NCI-H524 (cell line): ENCODE data around the gene TTC8.

Source experiments
- DNase-seq, 2 experiments: peaks; one replicate each; lab custom pipeline; 2025; lab: John Stamatoyannopoulos, UW

Gene TTC8

DNA sequence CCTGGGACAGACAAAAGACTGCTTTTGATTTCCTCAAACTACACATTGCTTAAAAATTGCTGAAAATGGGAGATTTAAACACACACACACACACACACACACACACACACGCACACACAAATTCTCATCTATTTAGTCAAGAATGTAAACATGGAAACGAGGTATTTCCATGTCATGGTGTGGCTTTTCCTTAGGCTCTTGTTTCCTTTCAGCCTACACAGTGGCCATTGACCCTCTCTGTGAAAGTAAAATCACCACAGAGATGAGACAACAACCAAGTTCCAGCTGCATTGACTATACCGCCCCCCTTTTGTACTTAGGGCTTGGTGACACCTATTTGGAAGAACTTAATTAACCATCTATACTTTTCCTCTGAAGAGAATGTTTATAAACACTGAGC is 41.9 kb downstream of the TTC8 start:
- no peak for DNase-seq

DNA sequence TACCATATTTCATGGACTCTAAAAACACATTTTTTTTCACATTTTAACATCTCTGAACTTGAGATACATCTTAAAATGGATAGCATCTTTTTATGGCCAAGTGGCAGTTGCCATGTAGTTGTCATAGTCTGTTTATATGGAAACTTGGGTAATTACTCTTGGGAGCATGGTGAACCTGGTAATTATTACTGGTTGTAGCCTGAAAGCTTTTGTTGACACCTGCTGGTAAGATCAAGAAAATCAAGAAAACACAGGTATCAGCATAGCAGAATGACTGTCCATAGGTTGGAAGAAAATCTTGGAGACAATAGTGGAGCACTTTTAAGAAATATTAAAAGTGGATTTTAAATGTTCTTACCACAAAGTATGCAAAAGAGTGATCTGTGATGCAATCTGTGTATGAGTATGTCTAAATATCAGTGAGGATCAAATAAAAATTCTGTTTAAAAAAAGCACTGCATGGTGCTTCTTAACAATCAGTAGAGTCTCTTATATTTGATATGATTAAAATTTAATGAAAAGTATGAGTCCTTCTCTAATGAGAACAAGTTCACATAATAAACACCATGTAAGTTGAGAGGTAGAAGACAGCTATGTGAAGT is 44.2 kb downstream of the TTC8 start:
- DNase-seq, result peak; percentile 39 to 75

DNA sequence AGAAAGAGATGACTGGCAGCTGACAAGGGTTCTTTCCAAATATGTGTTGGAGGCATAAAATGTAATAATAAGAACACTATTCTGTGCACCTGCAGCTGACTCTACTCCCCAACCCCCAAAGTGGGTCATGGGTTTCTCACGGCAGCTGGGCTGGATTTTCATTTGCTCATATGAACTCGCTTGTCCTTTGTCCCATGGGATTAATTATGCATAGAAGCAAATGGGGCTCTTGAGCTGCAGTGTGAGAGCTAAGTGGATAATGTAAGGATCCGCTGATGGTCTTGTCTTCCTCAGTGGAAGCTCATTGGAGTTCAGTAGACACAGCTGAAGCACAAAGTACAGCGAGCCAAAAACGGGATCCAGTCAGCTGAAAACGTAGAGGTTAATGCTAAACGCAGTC is 46.3 kb downstream of the TTC8 start:
- DNase-seq, result peak; percentile 99 to 100

DNA sequence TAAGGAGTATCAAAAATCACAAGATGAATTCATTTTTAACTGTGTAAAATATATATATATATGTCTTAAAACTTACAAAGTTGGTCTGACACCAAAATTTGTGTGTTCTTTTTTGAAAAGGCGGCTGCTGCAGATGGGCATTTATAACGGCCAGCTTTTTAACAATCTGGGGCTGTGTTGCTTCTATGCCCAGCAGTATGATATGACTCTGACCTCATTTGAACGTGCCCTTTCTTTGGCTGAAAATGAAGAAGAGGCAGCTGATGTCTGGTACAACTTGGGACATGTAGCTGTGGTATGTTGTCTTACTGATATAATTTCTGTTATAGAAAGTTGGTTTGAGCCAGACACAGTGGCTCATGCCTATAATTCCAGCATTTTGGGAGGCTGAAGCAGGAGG is 47.0 kb downstream of the TTC8 start:
- no peak for DNase-seq

DNA sequence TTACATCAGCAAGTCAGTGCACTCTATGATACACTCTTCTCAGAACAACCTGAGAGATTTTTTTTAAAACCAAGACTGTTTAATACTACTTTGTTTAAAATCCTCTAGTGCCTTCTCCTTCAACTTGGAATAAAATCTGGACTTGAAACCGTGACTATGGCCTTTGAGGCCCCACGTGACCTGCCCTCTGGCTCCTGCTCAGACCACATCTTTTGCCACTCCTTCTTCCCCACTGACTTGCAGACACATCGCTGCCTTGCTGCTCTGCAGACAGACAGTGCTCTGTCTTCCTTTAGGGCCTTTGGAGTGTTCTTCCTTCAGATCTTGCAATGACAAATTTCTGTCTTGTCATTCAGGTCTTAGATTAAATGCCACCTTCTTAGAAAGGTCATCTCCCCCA is 48.5 kb downstream of the TTC8 start:
- DNase-seq, result no peak

DNA sequence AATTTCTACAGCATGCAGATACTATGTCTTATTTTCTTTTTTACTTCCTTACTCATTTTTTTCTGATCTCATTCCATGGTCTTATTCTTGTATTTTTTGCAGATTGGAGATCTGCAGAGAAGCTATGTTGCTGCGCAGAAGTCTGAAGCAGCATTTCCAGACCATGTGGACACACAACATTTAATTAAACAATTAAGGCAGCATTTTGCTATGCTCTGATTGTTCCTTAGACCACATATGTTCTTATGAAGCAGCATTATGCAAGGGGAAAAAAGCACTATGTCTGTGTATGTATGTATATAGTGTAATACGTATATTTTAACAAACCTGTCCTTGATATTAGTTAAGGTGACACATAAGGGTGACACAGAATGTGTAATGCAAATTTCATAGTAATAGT is 52.7 kb downstream of the TTC8 start:
- DNase-seq, result no peak

DNA sequence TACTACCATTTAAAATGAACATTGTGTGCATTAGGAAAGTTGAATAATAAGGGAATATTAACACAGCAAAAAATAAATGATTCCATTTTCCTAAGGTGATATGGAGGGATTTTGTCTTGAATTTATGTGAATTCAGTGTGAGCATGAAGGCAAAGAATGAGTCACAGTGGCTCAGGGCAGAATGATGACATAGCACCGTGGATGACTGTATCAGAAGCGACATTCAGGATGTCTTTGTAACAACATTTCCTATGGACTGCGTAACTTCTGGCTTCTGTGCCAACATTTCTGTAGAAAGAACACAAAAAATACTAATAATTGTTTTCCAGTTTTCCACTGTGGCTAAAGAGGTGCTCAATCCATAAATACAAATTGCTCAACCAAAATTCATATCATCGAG is 54.6 kb downstream of the TTC8 start:
- DNase-seq, result no peak

DNA sequence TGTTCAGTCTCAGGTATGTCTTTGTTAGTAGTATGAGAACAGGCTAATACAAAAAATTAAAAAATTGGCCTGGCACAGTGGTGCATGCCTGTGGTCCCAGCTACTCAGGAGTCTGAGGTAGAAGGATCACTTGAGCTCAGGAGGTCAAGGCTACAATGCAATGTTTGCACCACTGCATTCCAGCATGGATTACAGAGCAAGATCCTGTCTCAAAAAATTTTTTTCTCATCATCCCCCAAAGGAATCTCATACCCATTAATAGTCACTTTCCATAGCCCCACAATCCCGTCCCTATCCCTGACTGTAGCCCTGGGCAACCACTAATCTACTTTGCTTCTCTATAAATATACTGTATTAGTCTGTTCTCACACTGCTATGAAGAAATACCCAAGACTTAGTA is 57.8 kb downstream of the TTC8 start:
- DNase-seq, result no peak

DNA sequence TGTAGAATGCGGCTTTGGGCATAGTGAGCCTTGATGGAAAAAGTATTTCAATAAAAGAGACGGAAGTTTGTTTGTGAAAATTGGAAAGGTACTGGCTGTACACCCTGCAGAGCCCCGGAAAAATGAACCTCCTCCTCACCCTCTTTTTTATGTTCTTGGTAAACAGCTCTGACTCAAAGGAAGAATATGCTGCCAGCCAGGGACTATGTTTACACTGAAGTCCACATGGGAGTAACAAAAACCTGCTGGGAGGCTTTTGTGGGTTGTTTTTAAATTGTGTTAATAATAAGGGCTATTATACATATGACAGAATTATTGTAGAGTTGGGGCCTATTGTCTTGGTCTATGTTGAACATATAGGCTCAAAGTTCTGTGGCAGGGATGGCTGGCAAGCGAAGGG is 70.7 kb downstream of the TTC8 start:
- DNase-seq, result no peak

DNA sequence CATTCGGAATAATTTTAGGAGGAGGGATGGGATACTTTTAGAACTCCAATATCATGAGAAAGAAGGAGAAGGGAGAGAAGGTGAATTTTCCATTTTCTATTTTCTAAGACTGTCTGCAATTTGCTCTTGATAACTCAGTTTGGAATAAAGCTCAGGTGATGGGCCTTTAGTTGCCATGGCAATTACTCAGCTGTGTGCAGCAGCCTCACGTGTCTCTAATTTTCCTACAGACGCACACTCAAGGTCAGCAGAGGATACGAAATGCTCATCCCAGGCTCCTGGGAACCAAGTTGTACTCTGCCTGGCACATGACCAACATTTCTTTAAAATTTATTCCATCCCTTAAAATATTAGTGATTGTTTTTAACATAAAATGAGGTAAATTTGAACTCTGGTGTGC is 76.7 kb downstream of the TTC8 start:
- DNase-seq, result no peak

DNA sequence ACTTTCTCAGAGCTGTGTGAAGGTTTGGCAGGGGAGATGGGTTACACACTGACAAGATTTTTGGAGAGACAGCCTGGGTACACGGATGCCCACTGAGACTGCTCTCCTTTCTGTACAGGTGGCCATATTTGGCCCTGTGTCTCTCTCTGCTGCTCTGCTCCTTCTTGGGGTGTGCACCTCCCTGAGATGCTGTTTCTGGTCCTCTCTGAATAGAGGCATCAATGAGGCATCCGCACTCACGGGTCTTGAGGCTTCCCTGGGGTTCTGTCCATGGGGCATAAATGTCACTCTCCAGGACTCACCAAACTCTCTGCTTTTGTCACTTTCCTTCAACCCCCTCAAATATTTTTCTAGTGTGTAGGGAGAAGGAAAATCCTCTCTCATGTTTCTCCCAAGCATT is 77.5 kb downstream of the TTC8 start:
- no peak for DNase-seq

DNA sequence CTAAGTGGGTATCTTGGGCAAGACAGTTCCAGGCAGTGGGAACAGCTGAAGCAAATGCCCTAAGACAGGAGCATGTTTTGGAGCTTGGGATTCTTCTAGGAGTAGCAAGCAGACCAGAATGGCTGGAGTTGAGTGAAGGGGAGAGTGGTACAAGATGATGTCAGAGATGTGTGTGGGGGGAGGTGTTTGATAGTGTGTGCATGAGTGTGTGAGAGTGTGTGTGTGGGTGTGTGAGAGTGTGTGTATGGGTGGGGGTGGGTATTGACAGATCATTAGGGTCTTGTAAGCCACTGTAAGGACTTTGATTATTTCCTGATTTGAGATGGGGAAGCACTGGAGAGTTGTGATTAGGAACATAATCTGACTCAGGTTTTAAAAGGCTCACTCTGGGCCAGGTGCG is 78.4 kb downstream of the TTC8 start:
- no peak for DNase-seq

DNA sequence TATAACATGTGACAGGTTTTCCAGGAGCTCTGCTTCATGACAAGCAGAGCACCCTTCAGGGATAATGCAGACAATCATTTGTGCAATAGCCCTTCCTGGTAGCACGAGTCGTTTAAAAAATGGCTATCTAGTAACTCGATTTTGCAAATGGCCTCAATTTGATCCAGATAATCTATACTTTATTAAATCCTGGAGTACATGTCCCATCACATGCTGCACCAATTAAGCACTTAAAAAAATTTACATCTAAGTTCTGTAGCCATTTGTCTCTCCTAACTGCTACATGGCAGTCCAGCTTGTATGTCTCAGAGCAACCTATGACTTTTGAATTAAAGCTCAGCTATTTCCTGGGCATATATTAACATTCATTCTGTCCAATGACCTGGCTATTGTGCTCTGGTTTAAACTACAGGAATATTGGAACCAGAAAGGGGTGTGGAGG is 79.8 kb downstream of the TTC8 start:
- no peak for DNase-seq

DNA sequence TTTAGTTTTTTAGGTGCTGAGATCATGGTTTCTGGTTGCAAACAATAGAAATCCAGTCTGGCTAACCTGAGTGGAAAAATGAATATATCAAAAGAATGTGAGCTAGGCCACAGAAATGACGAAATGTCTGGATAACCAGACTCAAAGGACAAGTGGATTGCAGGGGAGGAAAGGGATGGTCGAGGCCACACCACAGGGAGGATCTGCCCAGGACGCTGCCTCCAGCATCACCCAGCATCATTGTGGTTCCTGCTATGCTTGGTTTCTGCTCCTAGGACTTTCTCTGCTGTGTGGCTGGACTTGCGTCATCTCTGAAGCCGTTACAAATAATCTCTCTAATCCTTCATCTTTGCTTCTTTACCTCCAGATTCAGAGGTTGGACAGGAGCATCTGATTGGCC is 80.4 kb downstream of the TTC8 start:
- DNase-seq, result no peak

DNA sequence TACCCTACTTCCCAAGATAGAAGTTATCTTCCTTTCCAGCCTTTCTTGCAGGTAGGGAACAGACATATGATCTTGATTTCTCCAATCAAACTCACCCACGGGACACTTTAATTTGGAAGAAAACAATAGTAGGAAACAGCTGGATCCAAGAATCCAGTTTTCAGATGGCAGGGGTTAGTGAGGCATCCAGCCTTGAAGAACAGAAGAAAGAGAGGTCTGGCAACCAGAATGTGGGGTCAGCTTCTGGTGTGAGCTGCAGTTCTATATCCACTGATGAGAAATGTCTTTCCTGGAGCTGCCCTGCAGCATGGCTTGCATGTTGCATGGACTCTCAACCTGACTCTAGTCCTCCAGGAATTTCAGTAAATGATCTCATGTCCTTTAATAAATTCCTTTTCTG is 83.8 kb downstream of the TTC8 start:
- DNase-seq, result no peak

DNA sequence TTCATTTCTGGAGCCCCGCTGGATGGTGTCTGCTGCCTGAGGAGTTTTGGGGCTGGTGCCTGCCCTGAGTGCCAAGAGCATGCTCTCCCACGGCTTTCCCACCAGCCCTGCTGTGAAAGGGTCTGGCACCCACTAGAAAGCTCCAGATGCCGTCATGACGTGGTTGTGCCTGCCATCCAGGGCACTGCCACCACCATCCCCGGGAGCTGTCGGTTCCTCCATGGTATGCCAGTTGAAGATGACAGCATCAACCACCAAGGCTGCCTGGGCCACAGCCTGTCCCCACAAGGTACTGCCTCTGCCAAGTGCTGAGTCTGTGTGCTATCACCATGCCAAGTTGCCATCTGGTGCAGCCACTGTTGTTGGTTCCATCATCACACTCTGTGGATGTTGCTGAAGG is 85.9 kb downstream of the TTC8 start:
- DNase-seq, result no peak

DNA sequence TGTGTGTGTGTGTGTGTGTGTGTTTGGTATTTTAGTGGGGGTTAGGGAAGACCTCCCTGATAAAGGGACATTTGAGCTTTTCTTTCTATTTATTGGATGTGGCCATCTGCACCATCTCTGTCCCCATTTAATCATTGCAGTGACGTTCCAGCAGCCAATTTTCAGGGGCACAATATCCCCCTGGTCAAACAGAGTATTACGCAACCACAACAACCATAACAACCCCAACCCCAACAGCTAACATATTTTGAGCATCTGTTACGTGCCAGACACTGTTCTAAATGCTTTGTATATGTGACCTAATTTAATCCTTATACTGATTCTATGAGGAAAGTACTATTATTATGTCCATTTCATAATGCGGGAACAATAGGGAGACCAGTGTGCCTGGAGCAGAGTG is 87.4 kb downstream of the TTC8 start:
- DNase-seq, result no peak

DNA sequence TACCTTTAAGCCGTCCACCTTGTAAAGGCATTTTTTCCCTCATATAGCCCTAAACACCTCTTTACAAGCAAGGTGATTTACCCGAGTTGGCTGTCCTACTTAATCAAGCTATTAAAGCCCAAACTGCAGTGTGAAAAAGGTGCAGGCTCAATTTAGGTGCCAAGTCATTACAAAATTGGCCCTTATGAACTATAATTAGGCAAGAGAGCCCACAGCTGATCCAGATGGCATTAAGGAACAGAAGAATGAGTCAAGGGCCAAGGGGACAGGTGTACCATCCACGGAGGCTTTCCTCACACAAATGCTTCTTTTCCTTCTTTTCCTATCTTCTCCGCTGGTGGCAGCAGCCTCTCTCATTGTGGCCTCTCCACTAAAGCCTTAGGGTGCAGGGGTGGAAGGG is 90.5 kb downstream of the TTC8 start:
- peak; percentile 40 to 57 for DNase-seq

DNA sequence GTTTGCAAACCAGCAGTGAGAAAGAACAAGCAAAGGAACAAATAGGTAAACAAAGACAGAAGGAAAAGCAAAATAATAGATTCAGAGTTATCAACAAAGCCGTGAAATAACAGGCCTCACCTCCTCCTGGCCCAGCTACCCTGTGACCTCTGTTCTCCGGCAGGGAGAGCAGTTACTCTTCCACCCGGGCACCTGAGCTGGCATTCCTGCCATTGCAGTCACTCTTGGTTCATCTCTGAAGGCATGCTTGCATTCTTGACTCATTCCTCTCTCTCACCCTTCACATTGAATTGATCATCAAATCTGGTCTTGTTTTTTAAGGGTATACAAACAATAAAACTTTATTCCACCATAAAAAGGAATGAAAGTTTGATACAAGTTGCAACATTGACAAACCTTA is 95.1 kb downstream of the TTC8 start:
- DNase-seq, result no peak
